GM12872 (cell line): Measurements from ENCODE around the gene SEC24B.

Source experiments
- TF ChIP-seq, protein P1 (sequence below): IDR thresholded peaks from 3 replicates; pipeline ENCODE4 v1.5.1; 2011; ENCODE audit warnings: low read depth, mild to moderate bottlenecking, low read length, moderate library complexity; ENCODE audit not compliant: insufficient read depth

SEC24B gene

DNA sequence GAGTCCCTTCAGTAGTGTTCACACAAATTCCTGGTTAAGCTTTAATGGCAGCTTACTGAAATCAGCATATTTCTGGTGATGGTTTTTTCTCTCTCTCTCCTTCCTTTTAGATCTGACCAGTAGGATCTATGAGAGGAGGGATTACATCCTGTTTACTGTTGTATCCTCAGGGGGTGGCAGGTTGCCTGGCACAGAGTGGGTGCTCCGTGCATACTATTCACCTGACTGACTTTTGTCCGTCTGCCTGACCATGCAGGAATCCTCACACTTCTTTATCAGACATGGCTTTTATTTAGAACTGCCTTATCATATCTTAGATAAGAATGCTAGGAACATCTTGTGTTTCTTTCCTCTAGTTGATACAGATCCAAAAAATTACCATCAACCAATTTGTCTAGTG is 156.0 kb downstream of the SEC24B start:
- TF ChIP-seq, protein P1, sequence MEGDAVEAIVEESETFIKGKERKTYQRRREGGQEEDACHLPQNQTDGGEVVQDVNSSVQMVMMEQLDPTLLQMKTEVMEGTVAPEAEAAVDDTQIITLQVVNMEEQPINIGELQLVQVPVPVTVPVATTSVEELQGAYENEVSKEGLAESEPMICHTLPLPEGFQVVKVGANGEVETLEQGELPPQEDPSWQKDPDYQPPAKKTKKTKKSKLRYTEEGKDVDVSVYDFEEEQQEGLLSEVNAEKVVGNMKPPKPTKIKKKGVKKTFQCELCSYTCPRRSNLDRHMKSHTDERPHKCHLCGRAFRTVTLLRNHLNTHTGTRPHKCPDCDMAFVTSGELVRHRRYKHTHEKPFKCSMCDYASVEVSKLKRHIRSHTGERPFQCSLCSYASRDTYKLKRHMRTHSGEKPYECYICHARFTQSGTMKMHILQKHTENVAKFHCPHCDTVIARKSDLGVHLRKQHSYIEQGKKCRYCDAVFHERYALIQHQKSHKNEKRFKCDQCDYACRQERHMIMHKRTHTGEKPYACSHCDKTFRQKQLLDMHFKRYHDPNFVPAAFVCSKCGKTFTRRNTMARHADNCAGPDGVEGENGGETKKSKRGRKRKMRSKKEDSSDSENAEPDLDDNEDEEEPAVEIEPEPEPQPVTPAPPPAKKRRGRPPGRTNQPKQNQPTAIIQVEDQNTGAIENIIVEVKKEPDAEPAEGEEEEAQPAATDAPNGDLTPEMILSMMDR = no peak
